DMS79 (cell line): ENCODE results near the gene PELO.
"Not testable (repeated sequence)": the region's sequence is repeated elsewhere in the genome, so short reads cannot be mapped to it uniquely, and the experiment has no call there.

Experiments used
- DNase-seq: peaks from one replicate; lab custom pipeline; 2025; lab: John Stamatoyannopoulos, UW

PELO gene

GRCh38 chr5:52787600-52788504 lies at the start of gene PELO, which contains the start of gene ITGA1:
PELO (plus strand) TSS chr5:52787916; CDS start chr5:52800395, 12,479 bp downstream.
ITGA1 (plus strand) TSS chr5:52787916; CDS start chr5:52788354, 438 bp downstream.
- DNase-seq: peak; percentile 54

DNA sequence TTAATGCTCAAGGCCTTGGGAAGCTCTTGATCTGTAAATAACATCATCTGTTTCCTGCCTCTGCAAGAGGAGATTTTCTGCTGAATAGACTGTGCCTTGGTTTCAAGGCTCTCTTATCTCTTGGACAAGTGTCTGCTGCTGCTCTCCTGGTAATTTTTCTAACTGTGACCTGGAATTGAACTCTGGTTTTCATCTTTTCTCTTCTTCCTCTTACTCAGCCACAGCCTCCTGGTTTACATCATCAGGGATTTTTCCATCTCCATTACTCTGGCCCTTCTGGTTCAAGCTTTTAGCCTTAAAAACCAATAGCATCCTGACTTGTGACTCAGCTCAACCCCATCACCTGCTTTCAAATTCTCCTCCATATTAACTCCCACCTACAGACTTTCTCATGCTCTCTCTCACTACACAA lies 49.6 kb upstream of the PELO start:
- no peak for DNase-seq

GRCh38 chr5:52740007-52740406 lies 47.7 kb upstream of the PELO start:
- DNase-seq: no peak

DNA sequence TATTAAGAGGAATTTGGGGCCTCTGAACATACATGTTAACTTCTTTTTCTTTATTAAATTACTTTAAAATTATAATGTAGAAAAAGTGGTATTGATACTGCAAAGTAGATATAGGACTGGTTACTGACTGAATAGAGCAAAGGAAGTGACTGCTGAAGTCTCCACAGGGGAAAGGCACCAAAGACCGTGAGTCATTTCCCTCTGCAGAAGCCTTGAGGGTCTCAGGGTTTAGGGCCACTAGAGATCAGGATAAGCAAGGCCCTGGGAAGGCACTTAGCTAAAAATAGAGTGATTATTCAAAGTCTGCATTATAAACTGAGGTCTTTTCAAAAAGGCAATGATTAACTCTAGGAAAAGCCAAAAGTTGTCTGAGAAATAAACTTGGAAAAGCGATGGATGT lies 44.7 kb upstream of the PELO start:
- DNase-seq: no peak

DNA sequence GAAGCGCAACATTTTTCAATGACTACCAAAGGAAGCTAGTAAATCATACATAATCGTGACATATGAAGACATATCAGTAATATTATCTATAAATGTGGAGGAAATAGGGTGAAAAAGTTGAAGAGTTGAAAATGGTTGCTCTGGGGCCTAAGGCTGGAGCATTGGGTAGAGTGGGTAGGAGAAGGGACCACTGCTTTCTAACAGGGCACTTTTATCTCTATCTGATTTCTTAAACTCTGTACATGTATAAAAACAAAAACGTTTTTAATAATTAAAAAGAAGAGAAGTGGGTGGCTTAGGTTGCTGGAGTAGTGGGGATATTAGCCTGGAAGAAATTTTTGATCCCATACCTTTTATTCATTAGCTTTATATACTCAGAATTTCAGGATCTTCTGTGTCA lies 44.2 kb upstream of the PELO start:
- DNase-seq: no peak

DNA sequence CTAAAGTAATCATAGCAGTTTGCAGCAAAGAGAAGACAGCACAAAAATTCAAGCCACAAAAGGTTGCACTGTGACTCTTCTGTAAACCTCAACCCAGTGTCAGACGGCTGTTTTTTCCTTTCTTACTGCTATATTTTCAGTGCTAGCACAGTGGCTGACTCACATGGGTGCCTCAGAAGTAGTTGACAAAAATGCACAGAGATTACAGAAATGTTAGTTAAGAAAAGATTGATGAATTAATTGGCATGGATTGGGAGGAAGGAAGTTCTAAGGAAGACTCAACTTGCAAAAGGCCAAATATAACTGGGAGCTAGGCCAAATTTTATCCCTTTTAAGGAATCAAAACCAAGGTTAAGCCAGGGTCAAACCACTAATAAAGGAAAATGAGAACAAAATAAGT lies 43.7 kb upstream of the PELO start:
- DNase-seq: no peak

DNA sequence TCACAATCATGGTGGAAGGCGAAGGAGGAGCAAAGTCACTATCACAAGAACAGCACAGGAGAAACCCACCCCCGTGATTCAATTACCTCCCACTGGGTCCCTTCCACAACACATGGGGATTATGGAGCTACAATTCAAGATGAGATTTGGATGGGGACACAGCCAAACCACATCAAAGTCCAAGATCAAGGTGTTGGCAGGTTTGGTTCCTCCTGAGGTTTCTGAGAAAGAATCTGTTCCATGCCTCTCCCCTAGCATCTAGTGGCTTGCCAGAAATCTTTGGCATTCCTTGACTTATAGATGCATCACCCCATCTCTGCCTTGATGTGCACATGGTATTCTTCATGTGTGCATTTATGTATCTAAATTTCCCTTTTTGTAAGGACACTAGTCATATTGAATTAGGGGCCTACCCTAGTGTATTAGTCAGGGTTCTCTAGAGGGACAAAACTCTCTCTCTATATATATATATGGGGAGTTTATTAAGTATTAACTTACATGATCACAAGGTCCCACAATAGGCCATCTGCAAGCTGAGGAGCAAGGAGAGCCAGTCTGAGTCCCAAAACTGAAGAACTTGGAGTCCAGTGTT lies 42.8 kb upstream of the PELO start:
- DNase-seq: not testable (repeated sequence)

DNA sequence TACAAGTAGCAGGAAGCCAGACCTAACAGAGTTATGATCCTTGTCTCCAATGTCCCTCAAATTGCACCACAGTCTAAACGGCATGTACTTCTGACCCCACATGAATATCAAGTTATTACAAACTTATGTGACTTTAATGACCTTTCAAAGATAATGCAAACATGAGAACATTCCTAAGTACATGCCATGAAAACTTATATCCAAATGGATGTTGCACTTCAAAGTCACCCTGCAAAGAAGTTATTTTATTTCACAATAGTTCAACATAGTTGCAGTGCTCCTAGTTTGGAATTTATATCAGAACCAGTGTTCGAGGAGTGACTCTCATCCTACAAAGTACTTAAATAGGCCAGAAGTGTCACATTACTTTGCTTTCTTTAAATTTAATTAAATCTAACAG lies 41.2 kb upstream of the PELO start:
- no peak for DNase-seq

DNA sequence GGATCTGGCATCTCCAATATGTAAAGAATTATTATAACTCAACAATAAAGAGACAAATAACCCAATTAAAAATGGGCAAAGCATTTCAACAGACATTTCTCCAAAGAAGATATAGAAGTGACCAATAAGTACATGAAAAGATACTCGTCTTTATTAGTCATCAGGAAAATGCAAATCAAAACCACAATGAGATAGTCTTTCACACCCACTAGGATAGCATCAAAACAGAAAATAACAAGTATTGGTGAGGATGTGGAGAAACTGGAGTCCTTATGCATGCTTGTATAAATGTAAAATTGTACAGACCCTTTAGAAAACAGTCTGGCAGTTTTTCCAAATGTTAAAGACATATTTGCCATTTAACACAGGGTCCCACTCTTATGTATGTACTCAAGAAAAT lies 39.1 kb upstream of the PELO start:
- DNase-seq: no peak

- DNase-seq: no peak
Measured at GRCh38 chr5:52749666-52750065, 38.0 kb upstream of the PELO start.

DNA sequence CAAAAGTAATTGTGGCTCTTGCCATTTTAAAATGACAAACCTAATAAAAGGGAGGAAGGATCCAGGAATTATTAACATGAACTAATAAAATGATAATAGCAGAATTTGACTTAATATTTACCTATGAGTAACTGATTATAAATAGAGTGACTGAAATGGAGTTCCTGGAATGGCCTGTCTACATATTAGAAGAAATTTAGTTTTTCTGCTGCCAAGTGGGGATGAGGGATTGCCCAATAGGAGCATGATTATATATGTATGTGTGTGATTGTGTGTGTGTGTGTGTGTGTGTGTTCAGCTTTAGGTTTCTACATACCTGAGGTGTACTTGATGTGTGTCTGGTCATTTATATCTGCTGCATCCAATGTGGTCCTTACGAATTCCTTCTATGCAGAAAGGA lies 36.6 kb upstream of the PELO start:
- DNase-seq: no peak

GRCh38 chr5:52754051-52754450 lies 33.7 kb upstream of the PELO start:
- no peak for DNase-seq

DNA sequence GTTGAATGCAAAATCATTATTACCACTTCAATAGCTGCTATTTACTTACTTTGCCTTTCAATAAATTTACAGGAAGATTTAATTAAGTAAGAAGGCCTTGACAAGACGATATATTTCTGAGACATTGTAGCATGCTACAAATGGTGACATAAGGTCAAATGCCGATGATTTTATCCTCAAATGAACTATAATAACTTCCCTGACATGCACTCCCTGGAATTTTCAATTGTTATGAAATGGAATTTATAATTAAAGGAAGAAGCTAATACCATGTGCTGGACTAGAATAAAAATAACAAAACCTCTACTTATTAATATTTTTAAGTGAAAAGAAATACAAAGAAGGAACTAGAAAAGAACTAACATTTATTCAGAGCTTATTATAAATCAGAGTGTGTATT lies 30.2 kb upstream of the PELO start:
- no peak for DNase-seq

DNA sequence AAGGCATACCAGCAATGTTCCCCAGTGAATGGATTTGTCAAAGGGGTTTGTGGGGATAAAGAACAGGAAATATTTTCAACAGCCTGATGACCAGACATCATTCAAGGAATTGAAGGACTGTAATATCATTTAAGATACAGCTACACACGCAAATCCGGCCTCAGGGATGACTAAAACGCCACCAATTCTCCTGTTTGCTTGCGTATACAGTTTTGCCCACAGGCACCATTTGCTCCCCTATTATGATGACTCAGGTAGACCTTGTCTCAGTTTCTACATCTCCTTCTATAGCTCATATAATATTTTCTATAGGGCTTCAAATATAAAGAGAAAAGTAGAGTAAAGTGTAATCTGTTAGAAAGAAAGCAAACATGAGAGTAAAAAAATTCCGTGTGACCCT lies 29.7 kb upstream of the PELO start:
- no peak for DNase-seq

- DNase-seq: no peak
Measured at GRCh38 chr5:52759331-52759730, 28.4 kb upstream of the PELO start.

- no peak for DNase-seq
Measured at GRCh38 chr5:52760695-52761366, 26.9 kb upstream of the PELO start.

DNA sequence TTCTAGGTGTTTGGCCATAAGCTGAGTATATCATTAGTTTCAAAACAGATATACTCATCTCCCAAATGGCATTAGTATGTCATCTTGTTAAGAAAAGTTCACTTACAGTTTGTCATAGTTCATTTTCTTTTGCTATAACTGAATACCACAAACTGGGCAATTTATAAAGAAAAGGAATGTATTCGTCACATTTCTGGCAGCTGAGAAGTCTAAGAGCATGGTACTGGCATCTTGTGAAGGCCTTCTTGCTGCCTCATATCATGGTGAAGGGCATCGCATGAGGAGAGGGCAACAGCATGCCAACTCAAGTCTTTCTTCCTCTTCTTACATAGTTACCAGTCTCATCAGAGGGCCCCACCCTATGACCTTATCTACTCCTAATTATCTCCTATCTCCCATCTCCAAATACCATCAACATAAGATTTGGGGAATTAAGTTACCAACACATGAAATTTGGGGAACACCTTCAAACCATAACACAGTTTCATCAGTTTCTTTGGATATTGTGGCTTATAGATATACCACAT lies 20.4 kb upstream of the PELO start:
- no peak for DNase-seq

- no peak for DNase-seq
Measured at GRCh38 chr5:52767766-52768480, 19.8 kb upstream of the PELO start.

GRCh38 chr5:52769061-52769460 lies 18.7 kb upstream of the PELO start:
- DNase-seq: no peak

DNA sequence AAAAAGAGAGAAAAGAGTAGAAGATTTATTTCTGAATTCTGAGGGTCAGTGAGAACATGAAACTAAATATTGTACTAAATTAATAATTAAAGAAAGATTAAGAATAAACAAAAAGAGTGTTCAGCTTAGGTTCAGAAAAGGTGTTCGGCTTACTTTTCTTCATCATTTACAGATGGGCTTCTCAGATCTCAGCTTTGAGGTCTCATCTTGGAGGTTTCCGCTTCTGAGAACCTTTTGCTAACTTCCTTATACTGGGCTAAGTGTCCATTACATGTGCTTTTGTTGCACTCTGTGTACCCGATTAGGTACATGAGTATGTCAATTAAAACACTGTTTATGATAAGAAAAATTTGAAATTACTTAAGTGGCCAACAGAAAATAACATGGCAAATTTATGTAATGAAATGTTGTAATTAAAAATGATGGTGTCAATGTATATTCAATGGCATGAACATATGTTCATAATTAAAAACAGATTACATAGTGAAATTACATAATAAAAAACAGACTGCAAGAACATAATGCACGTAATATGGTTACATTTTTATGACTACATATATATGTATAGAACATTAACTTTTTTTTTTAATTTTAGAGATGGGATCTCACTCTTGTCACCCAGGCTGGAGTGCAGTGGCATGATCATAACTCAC lies 17.3 kb upstream of the PELO start:
- no peak for DNase-seq

- DNase-seq: no peak
Measured at GRCh38 chr5:52771343-52772039, 16.2 kb upstream of the PELO start.
